Smooth muscle cell (in vitro differentiated cells): ENCODE measurements around the gene F10. TPM values are rescaled to one million over a fixed set of nuclear protein-coding genes. Genes with fewer than 3 reads are reported as not detected.

ENCODE experiments used
- DNase-seq: peaks from one replicate; lab custom pipeline; 2025; ENCODE audit not compliant: unreplicated experiment; lab: John Stamatoyannopoulos, UW
- H2AFZ ChIP-seq: fragments of 200-600 bp; sonication (generic); 2 replicates; pipeline ENCODE4 v1.6.0; 2016; ENCODE audit warnings: antibody characterized with exemption, low read depth, mild to moderate bottlenecking
- H3F3A ChIP-seq: fragments of 200-600 bp; sonication (generic); 2 replicates; pipeline ENCODE4 v1.6.0; 2017; ENCODE audit warnings: antibody characterized with exemption, low read depth
- H3K27ac ChIP-seq: fragments of 200-600 bp; sonication (generic); 2 replicates; pipeline ENCODE4 v1.5.1; 2016; ENCODE audit warnings: low read depth, mild to moderate bottlenecking
- H3K27me3 ChIP-seq: fragments of 200-600 bp; sonication (generic); 2 replicates; pipeline ENCODE4 v1.6.1; 2016; ENCODE audit warnings: low read depth, mild to moderate bottlenecking
- H3K36me3 ChIP-seq: fragments of 200-600 bp; sonication (generic); 2 replicates; pipeline ENCODE4 v1.5.1; 2016; ENCODE audit warnings: low read depth
- H3K4me1 ChIP-seq: fragments of 200-600 bp; sonication (generic); 2 replicates; pipeline ENCODE4 v1.5.1; 2016; ENCODE audit warnings: low read depth
- H3K4me2 ChIP-seq: fragments of 200-600 bp; sonication (generic); 2 replicates; pipeline ENCODE4 v1.6.0; 2016; ENCODE audit warnings: mild to moderate bottlenecking
- H3K4me3 ChIP-seq: fragments of 200-600 bp; sonication (generic); 2 replicates; pipeline ENCODE4 v1.5.1; 2016; ENCODE audit warnings: mild to moderate bottlenecking
- H3K79me2 ChIP-seq: fragments of 200-600 bp; sonication (generic); 2 replicates; pipeline ENCODE4 v1.6.0; 2016; ENCODE audit warnings: low read depth, mild to moderate bottlenecking
- H3K9ac ChIP-seq: fragments of 200-600 bp; sonication (generic); 2 replicates; pipeline ENCODE4 v1.6.0; 2016; ENCODE audit warnings: low read depth
- H3K9me3 ChIP-seq: fragments of 200-600 bp; sonication (generic); replicated peaks from 2 replicates; pipeline ENCODE4 v1.5.1; 2016; ENCODE audit warnings: low read depth
- H4K20me1 ChIP-seq: fragments of 200-600 bp; sonication (generic); 2 replicates; pipeline ENCODE4 v1.6.0; 2016; ENCODE audit warnings: low read depth
- WGBS: methylation state at CpG from one replicate; pipeline ENCODE4 v1.1.7; 2016; ENCODE audit warnings: low lambda C conversion rate; 5-methylcytosine and 5-hydroxymethylcytosine counted together
- polyA plus RNA-seq: library from polyadenylated mRNA; unstranded; fragments of >200 nt; fragmentation: Nextera tagmentation; extraction: Ambion mirVana; gene quantifications from 2 replicates; pipeline ENCODE4 v1.2.1, GENCODE V29; 2016
- total RNA-seq: library from RNA; depleted of rRNA; stranded (reverse); fragments of >200 nt; gene quantifications from 2 replicates; pipeline ENCODE4 v1.2.3, GENCODE V29; 2014
- TF ChIP-seq, protein P1 (sequence below): fragments of 200-600 bp; sonication (generic); IDR thresholded peaks from 2 replicates; pipeline ENCODE4 v1.5.1; 2017; ENCODE audit warnings: borderline replicate concordance, mild to moderate bottlenecking, antibody characterized with exemption; ENCODE audit not compliant: insufficient read depth, poor library complexity, severe bottlenecking

F10 gene
- total and polyA plus RNA-seq, 2 experiments from 2014 or later: 17.1 to 43.7 TPM

GRCh38 chr13:113118261-113119021 is 4.2 kb upstream of the F10 start:
- Histone ChIP-seq H3K4me2 (no peak overlapping the region), H3K9ac (no peak overlapping the region), H3K4me3 (no peak overlapping the region), H4K20me1 (no peaks in the 10 kb centered on the region), H3K9me3 (no peaks in the 10 kb centered on the region), H3F3A (no peaks in the 10 kb centered on the region), H3K79me2 (no peaks in the 10 kb centered on the region), H3K27me3 (no peaks in the 10 kb centered on the region), H2AFZ (no peak overlapping the region), H3K4me1 (peaks cover 10% of the 10 kb centered on the region), H3K36me3 (no peaks in the 10 kb centered on the region), H3K27ac (no peak overlapping the region)
- no peak for DNase-seq
- TF ChIP-seq, protein P1, sequence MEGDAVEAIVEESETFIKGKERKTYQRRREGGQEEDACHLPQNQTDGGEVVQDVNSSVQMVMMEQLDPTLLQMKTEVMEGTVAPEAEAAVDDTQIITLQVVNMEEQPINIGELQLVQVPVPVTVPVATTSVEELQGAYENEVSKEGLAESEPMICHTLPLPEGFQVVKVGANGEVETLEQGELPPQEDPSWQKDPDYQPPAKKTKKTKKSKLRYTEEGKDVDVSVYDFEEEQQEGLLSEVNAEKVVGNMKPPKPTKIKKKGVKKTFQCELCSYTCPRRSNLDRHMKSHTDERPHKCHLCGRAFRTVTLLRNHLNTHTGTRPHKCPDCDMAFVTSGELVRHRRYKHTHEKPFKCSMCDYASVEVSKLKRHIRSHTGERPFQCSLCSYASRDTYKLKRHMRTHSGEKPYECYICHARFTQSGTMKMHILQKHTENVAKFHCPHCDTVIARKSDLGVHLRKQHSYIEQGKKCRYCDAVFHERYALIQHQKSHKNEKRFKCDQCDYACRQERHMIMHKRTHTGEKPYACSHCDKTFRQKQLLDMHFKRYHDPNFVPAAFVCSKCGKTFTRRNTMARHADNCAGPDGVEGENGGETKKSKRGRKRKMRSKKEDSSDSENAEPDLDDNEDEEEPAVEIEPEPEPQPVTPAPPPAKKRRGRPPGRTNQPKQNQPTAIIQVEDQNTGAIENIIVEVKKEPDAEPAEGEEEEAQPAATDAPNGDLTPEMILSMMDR: no peak
- 94% methylated on average over 41 of the region's 42 CpGs for WGBS

DNA sequence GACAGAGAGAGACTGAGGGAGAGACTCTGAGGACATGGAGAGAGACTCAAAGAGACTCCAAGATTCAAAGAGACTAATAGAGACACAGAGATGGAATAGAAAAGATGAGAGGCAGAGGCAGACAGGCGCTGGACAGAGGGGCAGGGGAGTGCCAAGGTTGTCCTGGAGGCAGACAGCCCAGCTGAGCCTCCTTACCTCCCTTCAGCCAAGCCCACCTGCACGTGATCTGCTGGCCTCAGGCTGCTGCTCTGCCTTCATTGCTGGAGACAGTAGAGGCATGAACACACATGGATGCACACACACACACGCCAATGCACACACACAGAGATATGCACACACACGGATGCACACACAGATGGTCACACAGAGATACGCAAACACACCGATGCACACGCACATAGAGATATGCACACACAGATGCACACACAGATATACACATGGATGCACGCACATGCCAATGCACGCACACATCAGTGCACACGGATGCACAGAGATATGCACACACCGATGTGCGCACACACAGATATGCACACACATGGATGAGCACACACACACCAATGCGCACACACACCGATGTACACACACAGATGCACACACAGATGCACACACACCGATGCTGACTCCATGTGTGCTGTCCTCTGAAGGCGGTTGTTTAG is 3.3 kb upstream of the F10 start:
- TF ChIP-seq, protein P1: no peak
- H3K9ac ChIP-seq: no peak overlapping the region
- H3K4me1 ChIP-seq: peaks cover 10% of the 10 kb centered on the region
- H3K4me2 ChIP-seq: no peak overlapping the region
- DNase-seq: no peak
- no peaks in the 10 kb centered on the region for H3K9me3 ChIP-seq
- H3K79me2 ChIP-seq: no peaks in the 10 kb centered on the region
- no peak overlapping the region for H3K4me3 ChIP-seq
- no peaks in the 10 kb centered on the region for H3F3A ChIP-seq
- no peak overlapping the region for H3K27ac ChIP-seq
- no peaks in the 10 kb centered on the region for H3K27me3 ChIP-seq
- H3K36me3 ChIP-seq: no peaks in the 10 kb centered on the region
- no peaks in the 10 kb centered on the region for H4K20me1 ChIP-seq
- 90% methylated on average over 16 of the region's 16 CpGs for WGBS
- H2AFZ ChIP-seq: no peak overlapping the region

DNA sequence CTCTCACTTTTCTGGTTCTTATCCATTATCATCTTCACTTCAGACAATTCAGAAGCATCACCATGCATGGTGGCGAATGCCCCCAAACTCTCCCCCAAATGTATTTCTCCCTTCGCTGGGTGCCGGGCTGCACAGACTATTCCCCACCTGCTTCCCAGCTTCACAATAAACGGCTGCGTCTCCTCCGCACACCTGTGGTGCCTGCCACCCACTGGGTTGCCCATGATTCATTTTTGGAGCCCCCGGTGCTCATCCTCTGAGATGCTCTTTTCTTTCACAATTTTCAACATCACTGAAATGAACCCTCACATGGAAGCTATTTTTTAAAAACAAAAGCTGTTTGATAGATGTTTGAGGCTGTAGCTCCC is 2.8 kb upstream of the F10 start:
- no peak overlapping the region for H3K9ac ChIP-seq
- no peaks in the 10 kb centered on the region for H4K20me1 ChIP-seq
- H3K4me3 ChIP-seq: no peak overlapping the region
- H3K9me3 ChIP-seq: no peaks in the 10 kb centered on the region
- TF ChIP-seq, protein P1: no peak
- H3K27ac ChIP-seq: no peak overlapping the region
- DNase-seq: no peak
- no peaks in the 10 kb centered on the region for H3F3A ChIP-seq
- no peaks in the 10 kb centered on the region for H3K79me2 ChIP-seq
- H2AFZ ChIP-seq: no peak overlapping the region
- 91% methylated on average over 7 of the region's 7 CpGs for WGBS
- no peaks in the 10 kb centered on the region for H3K36me3 ChIP-seq
- no peak overlapping the region for H3K4me2 ChIP-seq
- no peaks in the 10 kb centered on the region for H3K27me3 ChIP-seq
- peaks cover 10% of the 10 kb centered on the region for H3K4me1 ChIP-seq
